Hepatocyte (in vitro differentiated cells): Measurements from ENCODE around the gene RAB3D. TPM values are rescaled to one million over a fixed set of nuclear protein-coding genes. Genes with fewer than 3 reads are reported as not detected.

Source experiments
- DNase-seq: peaks from one replicate; pipeline ENCODE4 v3.0.0-alpha.2; 2016; ENCODE audit warnings: low spot score
- H2AFZ ChIP-seq: fragments of 200-600 bp; sonication (generic); 2 replicates; pipeline ENCODE4 v1.6.0; 2016; ENCODE audit warnings: antibody characterized with exemption, mild to moderate bottlenecking
- H3K27ac ChIP-seq: fragments of 200-600 bp; sonication (generic); 2 replicates; pipeline ENCODE4 v1.5.1; 2016; ENCODE audit warnings: mild to moderate bottlenecking
- H3K27me3 ChIP-seq: fragments of 200-600 bp; sonication (generic); 2 replicates; pipeline ENCODE4 v1.6.1; 2016
- H3K36me3 ChIP-seq: fragments of 200-600 bp; sonication (generic); replicated peaks from 2 replicates; pipeline ENCODE4 v1.5.1; 2016; ENCODE audit warnings: low read depth; ENCODE audit not compliant: insufficient read depth
- H3K4me1 ChIP-seq: fragments of 200-600 bp; sonication (generic); 2 replicates; pipeline ENCODE4 v1.5.1; 2016; ENCODE audit warnings: mild to moderate bottlenecking, moderate library complexity; ENCODE audit not compliant: insufficient read depth
- H3K4me2 ChIP-seq: fragments of 200-600 bp; sonication (generic); 2 replicates; pipeline ENCODE4 v1.6.0; 2016
- H3K4me3 ChIP-seq: fragments of 200-600 bp; sonication (generic); 2 replicates; pipeline ENCODE4 v1.5.1; 2016; ENCODE audit warnings: mild to moderate bottlenecking
- H3K79me2 ChIP-seq: fragments of 200-600 bp; sonication (generic); 2 replicates; pipeline ENCODE4 v1.6.0; 2017; ENCODE audit warnings: mild to moderate bottlenecking
- H3K9me2 ChIP-seq: fragments of 200-600 bp; sonication (generic); replicated peaks from 2 replicates; pipeline ENCODE4 v1.6.0; 2017; ENCODE audit warnings: mild to moderate bottlenecking; ENCODE audit not compliant: insufficient read depth
- H3K9me3 ChIP-seq: fragments of 200-600 bp; sonication (generic); 2 replicates; pipeline ENCODE4 v1.5.1; 2016; ENCODE audit warnings: low read depth, mild to moderate bottlenecking
- H4K20me1 ChIP-seq: fragments of 200-600 bp; sonication (generic); 2 replicates; pipeline ENCODE4 v1.6.0; 2016; ENCODE audit warnings: mild to moderate bottlenecking; ENCODE audit not compliant: insufficient read depth, poor library complexity, severe bottlenecking
- CTCF ChIP-seq: fragments of 200-600 bp; sonication (generic); IDR thresholded peaks from 2 replicates; pipeline ENCODE4 v1.5.1; 2016; ENCODE audit warnings: antibody characterized with exemption, mild to moderate bottlenecking; ENCODE audit not compliant: poor library complexity
- EZH2 ChIP-seq: fragments of 200-600 bp; sonication (generic); IDR thresholded peaks from 2 replicates; pipeline ENCODE4 v1.6.1; 2016; ENCODE audit warnings: antibody characterized with exemption, mild to moderate bottlenecking, borderline replicate concordance
- EZH2phosphoT487 ChIP-seq: fragments of 200-600 bp; sonication (generic); IDR thresholded peaks from one replicate; pipeline ENCODE4 v1.6.1; 2018; ENCODE audit warnings: antibody characterized with exemption, mild to moderate bottlenecking, low read depth, moderate library complexity; ENCODE audit not compliant: unreplicated experiment, severe bottlenecking
- WGBS: methylation state at CpG from one replicate; pipeline ENCODE4 v1.1.6; 2016; ENCODE audit warnings: low lambda C conversion rate; ENCODE audit errors: missing lambda C conversion rate; 5-methylcytosine and 5-hydroxymethylcytosine counted together
- polyA plus RNA-seq: library from polyadenylated mRNA; unstranded; fragments of >200 nt; fragmentation: Nextera tagmentation; extraction: Ambion mirVana; gene quantifications from 2 replicates; pipeline ENCODE4 v1.2.1, GENCODE V29; 2016
- total RNA-seq: library from RNA; depleted of rRNA; stranded (reverse); fragments of >200 nt; gene quantifications from 2 replicates; pipeline ENCODE4 v1.2.3, GENCODE V29; 2014

Gene RAB3D
- total and polyA plus RNA-seq, 2 experiments from 2014 or later: 32.6 to 63.7 TPM

GRCh38 chr19:11367528-11367927 is 28.1 kb upstream of the RAB3D start:
- Histone ChIP-seq H3K27me3 (no peaks in the 10 kb centered on the region), H3K27ac (no peak overlapping the region), H2AFZ (no peak overlapping the region), H3K9me3 (no peaks in the 10 kb centered on the region), H3K36me3 (no peaks in the 10 kb centered on the region), H3K4me1 (no peaks in the 10 kb centered on the region), H4K20me1 (no peaks in the 10 kb centered on the region), H3K79me2 (no peaks in the 10 kb centered on the region), H3K4me2 (no peak overlapping the region), H3K4me3 (no peak overlapping the region), H3K9me2 (no peaks in the 10 kb centered on the region)
- TF ChIP-seq CTCF: no peak
- 82% methylated on average over 2 of the region's 2 CpGs for WGBS
- DNase-seq: no peak

GRCh38 chr19:11365557-11366117 is 26.2 kb upstream of the RAB3D start:
- no peak overlapping the region for H3K4me2 ChIP-seq
- no peak for DNase-seq
- WGBS: 92% methylated on average over 7 of the region's 7 CpGs
- H3K36me3 ChIP-seq: no peaks in the 10 kb centered on the region
- H3K4me1 ChIP-seq: no peaks in the 10 kb centered on the region
- H3K27me3 ChIP-seq: no peaks in the 10 kb centered on the region
- TF ChIP-seq EZH2 (no peak), CTCF (no peak), EZH2phosphoT487 (no peak)
- H3K9me2 ChIP-seq: no peaks in the 10 kb centered on the region
- H3K27ac ChIP-seq: no peak overlapping the region
- no peaks in the 10 kb centered on the region for H4K20me1 ChIP-seq
- H3K79me2 ChIP-seq: no peaks in the 10 kb centered on the region
- H2AFZ ChIP-seq: no peak overlapping the region
- H3K4me3 ChIP-seq: no peak overlapping the region
- no peaks in the 10 kb centered on the region for H3K9me3 ChIP-seq

- TF ChIP-seq EZH2phosphoT487: no peak
- TF ChIP-seq CTCF: no peak
- TF ChIP-seq EZH2: no peak
- H3K79me2 ChIP-seq: no peaks in the 10 kb centered on the region
- no peaks in the 10 kb centered on the region for H3K9me3 ChIP-seq
- H3K9me2 ChIP-seq: no peaks in the 10 kb centered on the region
- no peak overlapping the region for H3K27ac ChIP-seq
- H2AFZ ChIP-seq: no peak overlapping the region
- 86% methylated on average over 5 of the region's 5 CpGs for WGBS
- H3K4me2 ChIP-seq: no peak overlapping the region
- H4K20me1 ChIP-seq: no peaks in the 10 kb centered on the region
- H3K4me3 ChIP-seq: no peak overlapping the region
- H3K36me3 ChIP-seq: no peaks in the 10 kb centered on the region
- H3K4me1 ChIP-seq: no peaks in the 10 kb centered on the region
- H3K27me3 ChIP-seq: no peaks in the 10 kb centered on the region
- no peak for DNase-seq
Measured at GRCh38 chr19:11364935-11365334, 25.5 kb upstream of the RAB3D start.
